Mesenchymal stem cell (in vitro differentiated cells and primary cell): ENCODE results near the gene CCDC85B.

Source experiments
- DNase-seq: peaks from one replicate; pipeline ENCODE4 v3.0.0-alpha.2; 2013
- H2AFZ ChIP-seq: one replicate; pipeline ENCODE4 v1.6.1; 2013; ENCODE audit warnings: low read depth, mild to moderate bottlenecking, control low read depth, inconsistent platforms, low read length, moderate library complexity
- H2AK5ac ChIP-seq: 2 replicates; pipeline ENCODE4 v1.6.1; 2013; ENCODE audit warnings: low read length, moderate library complexity, mild to moderate bottlenecking, inconsistent platforms; ENCODE audit not compliant: severe bottlenecking
- H2BK120ac ChIP-seq: one replicate; pipeline ENCODE4 v1.6.1; 2013; ENCODE audit warnings: low read depth, mild to moderate bottlenecking, inconsistent platforms, low read length, moderate library complexity
- H2BK12ac ChIP-seq, 2 experiments: one replicate each; pipeline ENCODE4 v1.6.1; 2013; ENCODE audit warnings: inconsistent platforms in 2 of 2, low read length in 2 of 2, mild to moderate bottlenecking in 2 of 2, moderate library complexity in 2 of 2, control low read depth in 1 of 2
- H2BK15ac ChIP-seq: one replicate; pipeline ENCODE4 v1.6.1; 2013; ENCODE audit warnings: mild to moderate bottlenecking, low read depth, inconsistent platforms; ENCODE audit not compliant: poor library complexity, severe bottlenecking
- H2BK5ac ChIP-seq: 2 replicates; pipeline ENCODE4 v1.6.1; 2013; ENCODE audit warnings: low read depth, mild to moderate bottlenecking, low read length, control low read depth, inconsistent platforms; ENCODE audit not compliant: poor library complexity, severe bottlenecking
- H3K14ac ChIP-seq, 2 experiments: one replicate each; pipeline ENCODE4 v1.6.1; 2013; ENCODE audit warnings: inconsistent platforms in 2 of 2, low read length in 2 of 2, control low read depth in 1 of 2, mild to moderate bottlenecking in 1 of 2, moderate library complexity in 1 of 2
- H3K18ac ChIP-seq, 2 experiments: one replicate each; pipeline ENCODE4 v1.6.1; 2013; ENCODE audit warnings: inconsistent platforms in 2 of 2, low read length in 2 of 2, control low read depth in 1 of 2, low read depth in 1 of 2, mild to moderate bottlenecking in 1 of 2
- H3K23ac ChIP-seq, 2 experiments: one replicate each; pipeline ENCODE4 v1.6.1; 2013; ENCODE audit warnings: inconsistent platforms in 2 of 2, low read length in 2 of 2, mild to moderate bottlenecking in 2 of 2, moderate library complexity in 2 of 2, control low read depth in 1 of 2
- H3K27ac ChIP-seq: 2 replicates; pipeline ENCODE4 v1.5.1; 2013; ENCODE audit warnings: mild to moderate bottlenecking, moderate library complexity, low read length, control low read depth, inconsistent platforms; ENCODE audit not compliant: poor library complexity, severe bottlenecking
- H3K27me3 ChIP-seq, 2 experiments: 2 replicates each; pipeline versions ENCODE4 v1.6.1 to v1.7.0; 2013; ENCODE audit warnings: low read length in 2 of 2, mild to moderate bottlenecking in 2 of 2, moderate library complexity in 2 of 2, control low read depth in 1 of 2, inconsistent platforms in 1 of 2; ENCODE audit not compliant: control insufficient read depth in 1 of 2, insufficient read depth in 1 of 2
- H3K36me3 ChIP-seq, 2 experiments: 2 replicates each; pipeline versions ENCODE4 v1.6.1 to v1.7.0; 2013; ENCODE audit warnings: low read length in 2 of 2, control low read depth in 1 of 2, inconsistent platforms in 1 of 2, low read depth in 1 of 2, mild to moderate bottlenecking in 1 of 2; ENCODE audit not compliant: insufficient read depth in 2 of 2, control insufficient read depth in 1 of 2
- H3K4ac ChIP-seq, 2 experiments: one replicate each; pipeline ENCODE4 v1.6.1; 2013; ENCODE audit warnings: inconsistent platforms in 2 of 2, low read length in 2 of 2, mild to moderate bottlenecking in 2 of 2, moderate library complexity in 2 of 2, control low read depth in 1 of 2, low read depth in 1 of 2
- H3K4me1 ChIP-seq: 2 replicates; pipeline ENCODE4 v1.6.1; 2013; ENCODE audit warnings: low read depth, low read length, control low read depth; ENCODE audit not compliant: control insufficient read depth, insufficient read depth
- H3K4me2 ChIP-seq: 2 replicates; pipeline ENCODE4 v1.6.1; 2013; ENCODE audit warnings: low read length, mild to moderate bottlenecking, inconsistent platforms; ENCODE audit not compliant: poor library complexity, severe bottlenecking
- H3K4me3 ChIP-seq, 2 experiments: 2 replicates each; pipeline versions ENCODE4 v1.5.1 to v1.7.0; 2013; ENCODE audit warnings: low read length in 2 of 2, mild to moderate bottlenecking in 2 of 2, control low read depth in 1 of 2, low read depth in 1 of 2; ENCODE audit not compliant: insufficient read depth in 1 of 2
- H3K79me1 ChIP-seq: replicated peaks from 2 replicates; pipeline ENCODE4 v1.6.1; 2013; ENCODE audit warnings: mild to moderate bottlenecking, control low read depth, low read length, inconsistent platforms; ENCODE audit not compliant: poor library complexity, severe bottlenecking
- H3K9ac ChIP-seq: 2 replicates; pipeline ENCODE4 v1.7.0; 2013; ENCODE audit warnings: mild to moderate bottlenecking, low read length, moderate library complexity
- H3K9me3 ChIP-seq: 2 replicates; pipeline ENCODE4 v1.7.0; 2013; ENCODE audit warnings: mild to moderate bottlenecking, low read length; ENCODE audit not compliant: control insufficient read depth
- H4K8ac ChIP-seq: one replicate; pipeline ENCODE4 v1.6.1; 2013; ENCODE audit warnings: inconsistent platforms, mild to moderate bottlenecking, low read length, moderate library complexity
- H4K91ac ChIP-seq: one replicate; pipeline ENCODE4 v1.6.1; 2013; ENCODE audit warnings: mild to moderate bottlenecking, low read length, inconsistent platforms
- WGBS: methylation state at CpG from one replicate; pipeline ENCODE4 v1.1.7; 2013; ENCODE audit warnings: mixed read lengths; 5-methylcytosine and 5-hydroxymethylcytosine counted together

Gene CCDC85B

DNA sequence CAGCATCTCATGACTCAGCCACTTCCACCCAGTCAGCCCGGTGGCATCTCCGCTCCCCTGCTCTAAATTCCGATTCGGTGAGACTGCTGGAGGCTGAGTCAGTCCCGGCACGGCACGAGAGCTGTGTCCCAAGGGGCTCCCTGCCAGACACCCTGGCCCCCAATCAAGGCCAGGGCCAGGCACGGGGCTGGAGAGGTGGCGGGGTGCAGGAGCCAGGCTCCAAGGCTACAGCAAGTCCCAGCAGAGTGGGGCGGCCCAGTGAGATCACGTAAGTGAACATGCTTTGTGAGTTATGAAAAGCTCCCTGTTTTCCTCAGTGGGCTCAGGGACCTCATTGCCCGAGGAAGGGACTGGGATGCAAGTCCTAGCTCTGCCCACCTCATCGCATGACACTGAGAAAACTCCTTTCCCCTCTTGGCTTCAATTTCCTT, 25.4 kb downstream of the CCDC85B start:
- peaks cover 68% of the 10 kb centered on the region for H3K4me1 ChIP-seq
- peak overlapping the region; percentile 86 for H4K8ac ChIP-seq
- H2AK5ac ChIP-seq = peak overlapping the region; percentile 93
- H3K9ac ChIP-seq = peak overlapping the region; percentile 98
- H3K14ac ChIP-seq = no peak overlapping the region
- peak overlapping the region; percentile 65 to 75 for H2BK12ac ChIP-seq
- no peak overlapping the region for H3K23ac ChIP-seq
- no peak overlapping the region for H2BK15ac ChIP-seq
- peak overlapping the region; percentile 93 to 95 for H3K4ac ChIP-seq
- H2BK5ac ChIP-seq = peak overlapping the region; percentile 95
- H3K4me3 ChIP-seq = peak overlapping the region; percentile 25 to 98
- peaks cover 17 to 24% of the 10 kb centered on the region in 2 experiments for H3K36me3 ChIP-seq
- no peaks in the 10 kb centered on the region for H3K27me3 ChIP-seq
- H3K9me3 ChIP-seq = no peaks in the 10 kb centered on the region
- DNase-seq = peak; percentile 99
- H3K27ac ChIP-seq = peak overlapping the region; percentile 99
- peaks cover 16% of the 10 kb centered on the region for H3K79me1 ChIP-seq
- 0% methylated on average over 12 of the region's 13 CpGs for WGBS
- no peak overlapping the region for H2AFZ ChIP-seq
- peak overlapping the region; percentile 55 for H3K4me2 ChIP-seq
- peak overlapping the region; percentile 89 for H2BK120ac ChIP-seq
- H4K91ac ChIP-seq = peak overlapping the region; percentile 91
- peak overlapping the region; percentile 97 to 98 for H3K18ac ChIP-seq

DNA sequence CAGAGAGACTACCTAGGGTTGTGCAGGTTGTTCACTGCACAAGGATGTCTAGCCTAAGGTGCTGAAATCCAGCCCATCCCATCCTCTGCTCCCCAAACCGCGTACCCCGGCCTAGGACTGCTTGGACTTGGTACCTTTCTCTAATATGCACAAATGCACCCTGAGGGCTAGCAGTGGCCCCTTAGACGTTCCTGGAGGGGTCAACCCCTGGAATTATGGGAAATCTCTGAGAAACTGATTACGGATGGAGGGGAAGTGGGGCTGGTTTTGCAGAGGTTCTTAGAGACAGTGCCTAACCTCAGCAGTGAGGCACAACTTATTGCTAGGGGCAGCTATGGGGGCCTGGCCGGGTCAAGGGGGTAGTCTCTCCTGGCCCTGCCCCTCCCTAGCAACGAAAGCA, 25.9 kb downstream of the CCDC85B start:
- Histone ChIP-seq H3K9ac (peak overlapping the region; percentile 98), H4K8ac (peak overlapping the region; percentile 86), H2BK15ac (peak overlapping the region; percentile 98), H3K4me2 (peak overlapping the region; percentile 1), H3K14ac (no peak overlapping the region), H3K79me1 (peaks cover 16% of the 10 kb centered on the region), H3K36me3 (peaks cover 22 to 26% of the 10 kb centered on the region in 2 experiments), H3K9me3 (no peaks in the 10 kb centered on the region), H2AK5ac (peak overlapping the region; percentile 93), H3K4me3 (peak overlapping the region in 1 of 2 experiments; percentile 98), H3K27me3 (no peaks in the 10 kb centered on the region), H3K18ac (peak overlapping the region; percentile 81 to 97), H4K91ac (peak overlapping the region; percentile 91), H3K27ac (peak overlapping the region; percentile 99), H3K4ac (peak overlapping the region; percentile 93 to 95), H3K23ac (peak overlapping the region in 1 of 2 experiments; percentile 71), H2BK120ac (peak overlapping the region; percentile 89), H3K4me1 (peaks cover 69% of the 10 kb centered on the region), H2BK12ac (peak overlapping the region; percentile 75 to 95), H2AFZ (no peak overlapping the region), H2BK5ac (peak overlapping the region; percentile 95)
- no peak for DNase-seq
- 64% methylated on average over 6 of the region's 7 CpGs for whole genome bisulfite sequencing

DNA sequence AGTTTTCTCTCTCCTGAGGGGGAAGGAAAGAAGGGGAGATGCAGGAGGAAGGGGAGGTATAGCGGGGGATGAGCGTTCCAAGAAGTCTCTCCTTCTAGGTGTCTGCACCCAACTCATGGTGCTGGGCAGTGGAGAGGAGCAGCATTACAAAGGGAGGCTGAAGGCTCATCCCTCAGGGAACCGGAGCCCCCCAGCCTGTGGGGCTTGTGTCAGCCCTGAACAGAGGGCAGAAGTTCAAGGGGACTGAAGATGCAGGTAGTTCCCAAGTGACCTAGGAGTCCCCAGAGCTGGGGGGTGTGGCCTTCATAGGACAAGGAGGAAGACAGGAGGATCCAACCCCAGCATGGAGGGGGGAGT, 26.6 kb downstream of the CCDC85B start:
- Histone ChIP-seq H3K27me3 (no peaks in the 10 kb centered on the region), H4K91ac (peak overlapping the region; percentile 89), H3K4me3 (peak overlapping the region in 1 of 2 experiments; percentile 98), H2AK5ac (peak overlapping the region; percentile 93), H4K8ac (peak overlapping the region; percentile 90), H3K9me3 (no peaks in the 10 kb centered on the region), H2BK15ac (peak overlapping the region; percentile 98), H3K79me1 (peaks cover 16% of the 10 kb centered on the region), H3K14ac (peak overlapping the region in 1 of 2 experiments; percentile 86), H3K4ac (peak overlapping the region; percentile 93 to 95), H3K9ac (peak overlapping the region; percentile 98), H2BK120ac (peak overlapping the region; percentile 89), H2BK5ac (peak overlapping the region; percentile 95), H3K18ac (peak overlapping the region; percentile 97 to 98), H3K4me2 (peak overlapping the region; percentile 25), H2BK12ac (peak overlapping the region; percentile 75 to 95), H3K36me3 (peaks cover 28 to 30% of the 10 kb centered on the region in 2 experiments), H3K23ac (peak overlapping the region in 1 of 2 experiments; percentile 16), H2AFZ (no peak overlapping the region), H3K27ac (peak overlapping the region; percentile 99), H3K4me1 (peaks cover 63% of the 10 kb centered on the region)
- WGBS = 86% methylated on average over 3 of the region's 3 CpGs
- DNase-seq = no peak

DNA sequence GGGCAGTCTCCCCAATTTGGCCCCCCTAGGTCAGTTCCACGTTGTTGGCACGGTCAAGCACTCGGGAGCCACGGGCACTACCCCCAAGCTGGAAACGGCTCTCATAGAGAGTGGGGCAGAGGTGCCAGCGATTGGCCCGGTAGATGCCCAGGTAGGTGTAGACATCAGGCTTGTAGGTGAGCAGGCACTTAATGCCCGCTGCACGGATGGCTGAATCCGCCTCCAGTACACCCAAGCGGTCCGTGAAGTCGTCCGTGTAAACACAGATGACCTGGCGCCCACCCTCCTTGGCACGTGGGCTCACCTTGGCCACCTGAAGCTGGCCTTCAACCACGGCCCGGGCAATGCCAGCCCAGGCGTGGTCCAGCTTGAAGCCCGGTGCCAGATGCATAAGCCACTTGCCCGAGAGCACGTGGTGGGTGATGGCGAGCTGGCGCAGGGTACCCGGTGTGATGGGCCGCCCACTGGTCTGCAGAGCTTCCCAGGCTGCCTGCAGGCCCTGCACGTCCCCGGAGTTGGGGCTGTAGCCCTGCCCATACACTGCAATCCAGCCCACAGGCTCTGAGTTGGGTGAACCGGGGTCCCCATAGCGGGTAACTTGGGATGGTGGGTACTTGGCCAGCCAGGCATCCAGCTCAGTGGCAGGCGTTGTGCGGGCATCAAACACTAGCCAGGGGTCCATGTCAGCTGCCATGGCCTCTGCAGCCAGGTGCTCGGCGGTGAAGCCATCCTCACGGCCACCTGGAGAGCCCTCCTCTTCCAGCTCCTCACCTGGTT, 27.1 kb downstream of the CCDC85B start:
- H3K9me3 ChIP-seq = no peaks in the 10 kb centered on the region
- peak overlapping the region; percentile 99 for H4K8ac ChIP-seq
- H3K4me2 ChIP-seq = peak overlapping the region; percentile 25
- H2BK120ac ChIP-seq = no peak overlapping the region
- peak overlapping the region; percentile 99 for H4K91ac ChIP-seq
- peak overlapping the region; percentile 93 for H2AK5ac ChIP-seq
- peaks cover 17% of the 10 kb centered on the region for H3K79me1 ChIP-seq
- peak overlapping the region; percentile 99 for H3K27ac ChIP-seq
- peak overlapping the region in 1 of 2 experiments; percentile 16 for H3K23ac ChIP-seq
- H3K14ac ChIP-seq = peak overlapping the region in 1 of 2 experiments; percentile 86
- no peak overlapping the region for H2AFZ ChIP-seq
- no peak for DNase-seq
- peak overlapping the region; percentile 70 to 95 for H2BK12ac ChIP-seq
- peak overlapping the region; percentile 17 for H2BK15ac ChIP-seq
- H3K4ac ChIP-seq = peak overlapping the region; percentile 7 to 98
- H3K18ac ChIP-seq = peak overlapping the region; percentile 94 to 98
- 92% methylated on average over 35 of the region's 35 CpGs for WGBS
- peak overlapping the region; percentile 98 for H3K9ac ChIP-seq
- H3K36me3 ChIP-seq = peaks cover 34 to 35% of the 10 kb centered on the region in 2 experiments
- peak overlapping the region; percentile 40 to 98 for H3K4me3 ChIP-seq
- H2BK5ac ChIP-seq = peak overlapping the region; percentile 91
- peaks cover 60% of the 10 kb centered on the region for H3K4me1 ChIP-seq
- no peaks in the 10 kb centered on the region for H3K27me3 ChIP-seq
